HTERT RPE-1 (cell line): ENCODE measurements around the gene TREX2.

Experiments used
- in situ Hi-C: fragments of 300-500 bp; cut with MboI; formaldehyde crosslinking; loops from 4 replicates; pipeline ENCODE4 v1.14.3; 2020; ENCODE audit warnings: low sequenced_read_pairs

The TREX2 gene

DNA sequence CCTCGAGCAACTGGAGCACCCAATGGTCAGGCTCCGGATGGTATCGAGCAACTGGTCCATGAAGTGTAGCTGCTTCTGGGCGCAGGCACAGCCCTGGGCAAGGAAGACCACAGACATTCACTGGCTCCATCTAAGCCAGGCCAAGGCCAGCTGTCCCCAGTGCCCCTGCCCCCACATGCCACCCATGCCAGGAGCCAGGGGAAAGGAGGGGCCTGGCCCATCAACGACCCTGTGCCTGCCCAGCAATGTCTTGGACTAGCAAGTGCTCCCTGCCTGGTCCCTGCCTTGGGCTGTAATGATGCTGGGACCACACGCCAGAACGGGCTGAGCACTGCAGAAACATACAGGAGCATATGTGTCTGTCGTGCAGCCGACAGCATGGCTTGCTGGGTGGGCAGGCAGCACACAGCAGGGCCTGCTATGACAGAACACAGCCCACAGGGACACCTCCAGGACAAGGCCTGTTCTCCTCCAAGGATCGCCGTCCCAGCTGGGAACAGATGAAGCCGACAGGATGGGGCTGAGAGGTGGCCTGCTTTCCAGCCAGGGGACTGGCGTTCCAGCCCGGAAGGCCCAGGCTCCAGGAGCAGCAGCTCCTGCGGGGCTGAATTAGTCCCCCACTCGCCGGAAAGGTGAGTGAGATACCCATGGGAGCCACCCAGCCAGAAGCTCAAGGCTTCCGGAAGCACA is 11.4 kb upstream of the TREX2 start:
- in situ Hi-C loops, result no loop called here

DNA sequence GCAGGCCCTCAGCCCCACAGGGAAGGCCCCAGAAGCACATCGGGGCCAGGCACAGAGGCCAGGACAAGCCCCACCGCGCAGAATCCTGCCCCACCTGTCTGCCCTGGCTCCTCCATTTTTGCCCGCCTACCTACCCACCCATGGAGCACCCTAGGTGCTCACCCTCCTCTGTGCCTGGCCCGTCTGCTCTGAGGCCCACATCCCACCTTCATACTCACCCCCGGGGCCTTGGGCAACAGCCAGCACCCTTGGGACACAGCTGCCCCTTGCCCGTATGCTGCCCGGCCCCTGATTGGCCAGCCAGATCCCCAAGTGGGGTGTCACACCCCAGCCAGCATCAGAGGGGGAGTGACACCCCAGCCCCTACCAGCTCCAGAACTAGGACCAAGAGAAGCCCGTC is 10.8 kb upstream of the TREX2 start:
- in situ Hi-C loops, result no loop called here

DNA sequence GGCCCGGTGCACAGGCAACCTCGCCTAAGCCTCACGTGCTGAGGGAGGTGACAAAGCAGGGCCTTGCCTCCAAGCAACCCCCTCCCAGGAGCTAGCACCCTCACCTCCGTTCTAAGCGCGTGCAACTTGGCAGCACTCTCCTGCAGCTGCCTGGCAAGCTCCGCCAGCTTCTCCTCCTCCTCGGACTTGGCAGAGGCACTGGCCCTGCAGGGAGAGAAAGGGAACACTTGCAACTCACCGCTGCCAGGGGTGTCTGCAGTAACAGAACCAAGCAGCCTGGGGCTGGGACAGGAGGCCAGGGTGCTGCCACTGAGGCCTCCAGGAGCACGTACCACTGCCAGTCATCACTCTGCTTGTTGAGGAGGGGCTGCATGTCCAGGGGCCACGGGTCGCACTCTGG is 10.3 kb upstream of the TREX2 start:
- in situ Hi-C loops, result no loop called here

GRCh38 chrX:153455571-153455970 is 9.7 kb upstream of the TREX2 start:
- in situ Hi-C loops, result no loop called here

GRCh38 chrX:153454901-153455550 is 9.2 kb upstream of the TREX2 start:
- in situ Hi-C loops, result no loop called here

DNA sequence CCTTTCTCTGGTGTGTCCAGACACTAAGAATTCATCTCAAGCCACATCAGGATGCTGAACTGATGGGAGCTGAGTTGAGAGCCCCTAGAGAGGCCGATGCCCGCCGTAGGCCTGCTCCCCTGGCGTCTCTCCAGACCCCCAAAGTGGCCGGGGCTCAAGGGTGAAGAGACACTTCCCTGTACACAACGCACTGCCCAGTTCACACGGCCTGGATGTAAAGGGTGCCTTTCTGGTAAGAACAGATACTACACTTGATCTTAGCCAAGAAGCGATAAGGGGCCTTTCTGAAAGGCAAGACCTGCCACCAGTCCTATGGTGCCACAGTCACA is 5.1 kb upstream of the TREX2 start:
- in situ Hi-C loops, result no loop called here

DNA sequence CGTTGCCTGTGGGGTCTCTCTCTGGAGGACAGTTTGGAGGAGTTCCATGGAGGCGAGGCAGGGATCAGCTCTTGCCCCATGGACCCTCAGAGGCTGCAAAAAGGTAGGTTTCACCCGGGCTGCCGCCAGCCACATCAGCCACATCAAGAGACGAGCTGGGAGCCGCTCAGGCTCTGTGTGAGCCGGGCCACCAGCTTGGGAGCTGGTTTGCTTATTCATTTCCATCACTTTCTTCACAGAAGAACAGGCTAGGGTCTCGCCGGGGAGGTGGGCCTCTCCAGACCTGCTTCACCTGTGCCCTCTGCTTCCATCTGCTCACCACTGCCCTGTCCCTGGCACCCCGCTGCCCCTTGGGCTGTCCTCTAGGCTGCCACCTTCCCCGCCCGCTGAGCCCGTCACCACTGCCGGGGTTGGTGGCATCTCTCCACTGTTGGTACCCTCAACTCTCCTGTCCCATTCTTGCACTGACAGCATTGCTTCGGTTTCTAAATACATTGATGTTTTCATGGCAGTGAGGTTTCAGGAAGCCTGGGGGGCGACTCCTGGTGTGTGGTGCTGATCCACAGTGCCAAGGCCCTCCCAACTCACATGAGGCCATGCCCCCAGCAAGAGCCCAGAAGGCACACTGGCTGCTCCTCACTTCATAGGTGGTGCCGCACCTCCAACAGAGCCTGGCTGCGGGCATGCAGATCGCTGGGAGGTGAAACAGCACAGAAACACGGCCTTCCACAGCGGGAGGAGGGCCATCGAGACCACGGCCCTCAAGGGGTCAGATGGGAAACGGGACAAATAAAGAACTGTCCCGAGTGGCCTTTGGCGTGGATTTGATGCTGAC is 4.5 kb upstream of the TREX2 start:
- in situ Hi-C loops, result no loop called here

- in situ Hi-C loops, result no loop called here
Measured at GRCh38 chrX:153449368-153450113, 3.7 kb upstream of the TREX2 start.

GRCh38 chrX:153448556-153449367 is 2.9 kb upstream of the TREX2 start:
- in situ Hi-C loops, result no loop called here

- in situ Hi-C loops, result no loop called here
Measured at GRCh38 chrX:153447581-153447960, 1.7 kb upstream of the TREX2 start.

DNA sequence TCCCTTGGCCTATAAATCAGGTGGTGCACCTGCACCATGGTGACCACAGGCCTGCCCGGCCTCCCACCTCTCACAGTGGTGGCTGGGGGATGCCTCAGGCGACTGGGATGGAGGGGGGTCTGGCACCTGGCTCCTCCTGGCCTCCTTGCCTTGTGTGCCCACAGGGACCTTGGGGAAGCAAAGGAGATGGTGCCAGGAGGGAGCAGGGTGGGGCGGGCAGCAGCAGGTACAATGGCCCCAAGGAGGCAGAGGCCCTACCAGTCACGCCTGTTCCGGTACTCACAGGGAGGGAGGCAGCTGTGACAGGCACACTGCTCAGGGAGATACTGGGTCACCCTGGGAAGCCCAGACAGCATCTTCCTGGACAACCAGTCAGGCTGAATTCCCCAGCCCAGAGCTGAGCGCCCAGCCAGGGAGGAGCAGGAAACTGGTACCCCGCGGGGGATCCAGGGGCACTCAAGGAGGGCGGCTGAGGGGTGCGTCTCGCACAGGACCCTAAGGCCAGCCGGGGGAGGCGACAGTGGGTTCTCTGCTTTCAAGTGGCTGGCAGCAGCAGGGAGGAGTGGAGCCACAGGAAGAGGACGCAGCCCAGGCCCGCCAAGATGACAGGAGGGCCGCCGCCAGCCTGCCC is 1.2 kb upstream of the TREX2 start:
- in situ Hi-C loops, result no loop called here

DNA sequence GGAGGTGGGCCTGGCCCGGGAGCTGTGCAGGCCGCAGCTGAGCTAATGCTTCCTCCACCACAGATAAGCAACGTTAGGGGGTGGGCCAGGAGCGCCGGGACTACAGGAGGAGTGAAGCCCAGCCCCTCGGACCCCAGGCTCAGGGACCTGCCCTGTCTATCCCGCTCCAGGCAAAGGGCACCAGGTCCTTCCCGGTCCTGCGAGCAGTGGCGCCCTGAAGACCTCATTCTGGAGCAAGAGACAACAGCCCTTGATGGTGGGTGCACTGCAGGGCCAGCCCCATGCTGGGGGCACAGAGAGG is 730 bp upstream of the TREX2 start:
- in situ Hi-C loops, result no loop called here

DNA sequence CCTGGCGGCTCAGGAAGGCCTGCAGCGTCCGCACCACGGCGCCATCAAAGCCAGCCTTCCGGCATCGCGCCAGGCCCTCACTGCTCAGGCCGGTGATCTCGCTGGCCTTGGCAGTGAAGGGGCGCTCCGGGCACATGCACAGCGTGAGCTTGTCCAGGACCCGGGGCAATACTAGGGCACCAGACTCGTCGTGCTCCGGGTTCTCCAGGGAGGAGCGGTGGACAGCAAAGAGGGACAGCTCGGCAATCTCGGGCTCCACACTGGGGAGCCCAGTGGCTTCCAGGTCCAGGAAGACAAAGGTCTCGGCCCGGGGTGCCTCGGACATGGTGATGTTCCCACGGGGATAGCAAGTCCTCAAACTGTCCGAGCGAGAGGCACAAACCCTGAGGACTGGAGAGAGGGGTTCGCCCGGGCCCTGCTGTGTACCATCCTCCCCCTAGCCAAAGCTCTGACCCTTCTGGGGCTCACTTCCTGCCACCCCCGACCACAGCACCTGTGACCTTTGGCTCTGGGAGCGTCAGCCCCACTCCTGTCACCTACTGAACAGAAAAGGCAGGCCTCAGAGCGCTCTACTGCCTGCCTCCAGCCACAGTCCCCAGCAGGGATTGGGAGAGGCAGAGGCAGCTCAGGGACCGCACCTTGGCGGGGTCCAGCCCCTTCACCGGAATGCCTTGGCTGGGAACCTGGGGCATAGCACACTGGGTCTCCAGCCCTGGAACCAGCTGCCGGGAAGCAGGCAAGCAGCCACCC is 575 bp downstream of the TREX2 start:
- in situ Hi-C loops, result no loop called here

GRCh38 chrX:153444333-153445011 is 1.4 kb downstream of the TREX2 start:
- in situ Hi-C loops, result no loop called here

- in situ Hi-C loops, result no loop called here
Measured at GRCh38 chrX:153443476-153444332, 2.2 kb downstream of the TREX2 start.

DNA sequence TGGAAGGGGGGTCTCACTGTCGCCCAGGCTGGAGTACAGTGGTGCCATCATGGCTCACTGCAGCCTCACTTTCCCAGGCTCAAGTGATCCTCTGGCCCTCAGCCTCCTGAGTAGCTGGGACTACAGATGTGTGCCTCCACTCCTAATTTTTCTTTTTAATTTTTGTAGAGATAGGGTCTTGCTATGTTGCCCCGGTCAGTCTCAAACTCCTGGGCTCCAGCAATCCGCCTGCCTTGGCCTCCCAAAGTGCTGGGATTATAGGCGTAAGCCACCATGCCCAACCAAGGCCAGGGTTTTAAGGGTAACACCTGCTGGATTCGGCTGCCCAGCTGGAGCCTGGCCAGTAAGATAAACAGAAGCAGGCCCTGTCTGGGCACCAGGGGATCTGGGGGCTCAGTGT is 3.4 kb downstream of the TREX2 start:
- in situ Hi-C loops, result no loop called here

GRCh38 chrX:153441981-153442380 is 3.9 kb downstream of the TREX2 start:
- in situ Hi-C loops, result no loop called here

DNA sequence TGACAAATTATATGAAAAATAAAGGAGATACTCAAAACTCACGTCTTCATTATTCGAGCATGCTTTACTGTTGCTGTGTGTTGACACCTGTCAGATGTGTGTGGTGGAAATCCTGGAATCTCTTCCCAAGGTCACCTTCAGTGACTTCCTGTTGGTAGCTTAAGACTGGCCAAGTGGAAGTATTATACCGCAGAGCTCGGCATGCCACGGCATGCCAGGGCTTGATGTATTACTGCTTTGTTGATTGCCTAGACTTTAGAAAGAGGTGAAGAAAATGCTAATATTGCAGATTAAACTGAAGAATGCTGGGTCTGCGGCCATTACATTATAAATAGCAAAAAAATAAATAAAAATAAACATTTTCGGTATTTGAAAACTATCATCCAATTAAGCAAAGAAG is 4.6 kb downstream of the TREX2 start:
- in situ Hi-C loops, result no loop called here
